Colonic mucosa (tissue), 4 donors: ENCODE measurements around the gene MRPL33. TPM values are rescaled to one million over a fixed set of nuclear protein-coding genes. Genes with fewer than 3 reads are reported as not detected.
A peak's percentile ranks its signal among the peaks of the same experiment; 100 is the strongest.

Source experiments
- DNase-seq: peaks from one replicate; pipeline ENCODE4 v3.0.0-alpha.2; 2020
- H3K27ac ChIP-seq: fragments of 200-600 bp; one replicate; pipeline ENCODE4 v1.8.0; 2021
- H3K27me3 ChIP-seq: fragments of 200-600 bp; one replicate; pipeline ENCODE4 v1.8.0; 2021
- H3K36me3 ChIP-seq: fragments of 200-600 bp; one replicate; pipeline ENCODE4 v1.8.0; 2021
- H3K4me1 ChIP-seq: fragments of 200-600 bp; one replicate; pipeline ENCODE4 v1.8.0; 2021; ENCODE audit warnings: mild to moderate bottlenecking
- H3K4me3 ChIP-seq: fragments of 200-600 bp; one replicate; pipeline ENCODE4 v1.8.0; 2021
- H3K9ac ChIP-seq, 2 donors: one replicate each; pipeline ENCODE4 v1.7.0; 2013; ENCODE audit warnings: control low read depth in 2 of 2, low read depth in 2 of 2, low read length in 2 of 2
- H3K9me3 ChIP-seq: fragments of 200-600 bp; one replicate; pipeline ENCODE4 v1.8.0; 2021
- CTCF ChIP-seq: fragments of 200-600 bp; IDR thresholded peaks from one replicate; pipeline ENCODE4 v1.8.0; 2022; ENCODE audit warnings: antibody characterized with exemption, mild to moderate bottlenecking
- intact Hi-C: fragments of 100-400 bp; cut with DNase I; formaldehyde crosslinking; loops from one replicate; pipeline ENCODE4 v1.14.1; 2022
- total RNA-seq, 2 donors: library from RNA; stranded (reverse); fragmentation: NEBNext Ultra II Directional in 1 of 2; extraction: Animal tissue kit (Norgen Biotek cat#: 25700) in 1 of 2; gene quantifications; one replicate each; pipeline ENCODE4 v1.2.1, GENCODE V29; 2021
- donor health status: healthy.
- donor health status: DM: no; HTN: no; CAD: no.
- donor health status: DM: no; HTN: no; CAD: no.

The MRPL33 gene
- total RNA-seq, 2 donors from 2014 or later = 56.5 to 63.7 TPM

GRCh38 chr2:27754138-27754588 is 17.4 kb upstream of the MRPL33 start:
- no peak overlapping the region for H3K27ac ChIP-seq
- no peak overlapping the region for H3K4me3 ChIP-seq
- peak; percentile 90 for DNase-seq
- no peaks in the 10 kb centered on the region for H3K27me3 ChIP-seq
- no peaks in the 10 kb centered on the region for H3K36me3 ChIP-seq
- intact Hi-C loops = loop anchor here (5.0 kb wide), 1 partner anchor 698 kb away; no protein-coding TSS in a partner anchor
- no peaks in the 10 kb centered on the region for H3K4me1 ChIP-seq
- no peak overlapping the region for H3K9ac ChIP-seq
- peak; percentile 88 for TF ChIP-seq CTCF
- no peaks in the 10 kb centered on the region for H3K9me3 ChIP-seq

- H3K9me3 ChIP-seq = no peaks in the 10 kb centered on the region
- no peaks in the 10 kb centered on the region for H3K36me3 ChIP-seq
- H3K27ac ChIP-seq = no peak overlapping the region
- no peak overlapping the region for H3K4me3 ChIP-seq
- intact Hi-C loops = loop anchor here (5.0 kb wide), 2 partner anchors 642 to 697 kb away; no protein-coding TSS in a partner anchor
- TF ChIP-seq CTCF = no peak
- no peaks in the 10 kb centered on the region for H3K4me1 ChIP-seq
- H3K27me3 ChIP-seq = no peaks in the 10 kb centered on the region
- no peak overlapping the region for H3K9ac ChIP-seq
- DNase-seq = no peak
Observed at GRCh38 chr2:27754831-27755230, 16.7 kb upstream of the MRPL33 start.

GRCh38 chr2:27756091-27756490 is 15.4 kb upstream of the MRPL33 start:
- no peaks in the 10 kb centered on the region for H3K4me1 ChIP-seq
- H3K9me3 ChIP-seq = no peaks in the 10 kb centered on the region
- no peaks in the 10 kb centered on the region for H3K27me3 ChIP-seq
- H3K27ac ChIP-seq = no peak overlapping the region
- intact Hi-C loops = loop anchor here (5.0 kb wide), 1 partner anchor 641 kb away; no protein-coding TSS in a partner anchor
- no peak for TF ChIP-seq CTCF
- H3K9ac ChIP-seq = no peak overlapping the region
- H3K4me3 ChIP-seq = no peak overlapping the region
- DNase-seq = no peak
- no peaks in the 10 kb centered on the region for H3K36me3 ChIP-seq

GRCh38 chr2:27756544-27757498 is 14.7 kb upstream of the MRPL33 start:
- H3K4me3 ChIP-seq = no peak overlapping the region
- no peaks in the 10 kb centered on the region for H3K36me3 ChIP-seq
- no peak overlapping the region for H3K27ac ChIP-seq
- H3K4me1 ChIP-seq = no peaks in the 10 kb centered on the region
- no peak for DNase-seq
- intact Hi-C loops = loop anchor here (5.0 kb wide), 1 partner anchor 640 kb away; no protein-coding TSS in a partner anchor
- H3K9me3 ChIP-seq = no peaks in the 10 kb centered on the region
- no peaks in the 10 kb centered on the region for H3K27me3 ChIP-seq
- no peak overlapping the region for H3K9ac ChIP-seq
- TF ChIP-seq CTCF = no peak

GRCh38 chr2:27762951-27763906 is 8.3 kb upstream of the MRPL33 start:
- H3K27me3 ChIP-seq = no peaks in the 10 kb centered on the region
- H3K9ac ChIP-seq = no peak overlapping the region
- DNase-seq = no peak
- no peaks in the 10 kb centered on the region for H3K36me3 ChIP-seq
- TF ChIP-seq CTCF = no peak
- H3K27ac ChIP-seq = no peak overlapping the region
- H3K9me3 ChIP-seq = no peaks in the 10 kb centered on the region
- intact Hi-C loops = no loop called here
- no peak overlapping the region for H3K4me3 ChIP-seq
- no peaks in the 10 kb centered on the region for H3K4me1 ChIP-seq
